ENCODE results near the gene COX6A2.
"Not testable (repeated sequence)": the region's sequence is repeated elsewhere in the genome, so short reads cannot be mapped to it uniquely, and the experiment has no call there.

Gene COX6A2

DNA sequence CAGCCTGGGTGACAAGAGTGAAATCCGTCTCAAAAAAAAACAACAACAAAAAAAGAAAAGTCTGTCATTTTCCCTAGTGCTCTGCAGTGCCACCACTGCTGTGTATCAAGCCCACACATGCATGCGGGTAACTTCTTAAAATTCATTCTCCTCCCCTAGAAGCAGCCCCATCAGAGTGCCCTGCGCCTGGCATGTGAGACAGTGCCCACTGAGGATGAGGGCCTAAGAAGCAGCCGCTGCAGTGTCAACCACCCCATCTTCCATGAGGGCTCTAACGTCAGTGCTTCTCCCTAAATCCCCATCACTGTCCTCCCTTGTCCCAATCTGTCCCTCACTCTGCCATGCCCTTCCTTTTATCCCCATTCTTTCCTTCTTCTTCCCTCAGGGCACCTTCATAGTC, 10.2 kb downstream of the COX6A2 start:
- no peak for DNase-seq (ENCODE audit: low read depth, low spot score)
- TF ChIP-seq, protein P1, sequence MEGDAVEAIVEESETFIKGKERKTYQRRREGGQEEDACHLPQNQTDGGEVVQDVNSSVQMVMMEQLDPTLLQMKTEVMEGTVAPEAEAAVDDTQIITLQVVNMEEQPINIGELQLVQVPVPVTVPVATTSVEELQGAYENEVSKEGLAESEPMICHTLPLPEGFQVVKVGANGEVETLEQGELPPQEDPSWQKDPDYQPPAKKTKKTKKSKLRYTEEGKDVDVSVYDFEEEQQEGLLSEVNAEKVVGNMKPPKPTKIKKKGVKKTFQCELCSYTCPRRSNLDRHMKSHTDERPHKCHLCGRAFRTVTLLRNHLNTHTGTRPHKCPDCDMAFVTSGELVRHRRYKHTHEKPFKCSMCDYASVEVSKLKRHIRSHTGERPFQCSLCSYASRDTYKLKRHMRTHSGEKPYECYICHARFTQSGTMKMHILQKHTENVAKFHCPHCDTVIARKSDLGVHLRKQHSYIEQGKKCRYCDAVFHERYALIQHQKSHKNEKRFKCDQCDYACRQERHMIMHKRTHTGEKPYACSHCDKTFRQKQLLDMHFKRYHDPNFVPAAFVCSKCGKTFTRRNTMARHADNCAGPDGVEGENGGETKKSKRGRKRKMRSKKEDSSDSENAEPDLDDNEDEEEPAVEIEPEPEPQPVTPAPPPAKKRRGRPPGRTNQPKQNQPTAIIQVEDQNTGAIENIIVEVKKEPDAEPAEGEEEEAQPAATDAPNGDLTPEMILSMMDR (IDR thresholded peaks at IDR 0.05; ENCODE audit: low read depth, low read length), result no peak
- in situ Hi-C loops (cut with HindIII; ENCODE audit: low sequenced_read_pairs), result no loop called here
- no peak overlapping the region for H3K4me3 ChIP-seq (ENCODE audit: low read depth, low read length)

DNA sequence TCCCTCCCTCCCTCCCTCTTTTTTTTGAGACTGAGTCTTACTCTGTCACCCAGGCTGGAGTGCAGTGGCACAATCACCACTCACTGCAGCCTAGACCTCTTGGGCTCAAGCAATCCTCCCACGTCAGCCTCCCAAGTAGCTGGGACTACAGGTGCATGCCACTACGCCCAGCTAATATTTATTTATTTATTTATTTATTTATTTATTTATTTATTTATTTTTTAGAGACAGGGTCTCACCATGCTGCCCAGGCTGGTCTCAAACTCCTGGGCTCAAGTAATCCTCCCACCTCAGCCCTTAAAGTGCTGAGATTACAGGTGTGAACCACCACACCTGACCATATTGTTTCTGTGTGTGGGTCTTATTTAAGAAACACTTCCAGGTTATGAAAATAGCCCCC, 11.1 kb downstream of the COX6A2 start:
- DNase-seq (ENCODE audit: low read depth, low spot score); H3K4me3 ChIP-seq (ENCODE audit: low read depth, low read length); in situ Hi-C loops (cut with HindIII; ENCODE audit: low sequenced_read_pairs): not testable (repeated sequence)

DNA sequence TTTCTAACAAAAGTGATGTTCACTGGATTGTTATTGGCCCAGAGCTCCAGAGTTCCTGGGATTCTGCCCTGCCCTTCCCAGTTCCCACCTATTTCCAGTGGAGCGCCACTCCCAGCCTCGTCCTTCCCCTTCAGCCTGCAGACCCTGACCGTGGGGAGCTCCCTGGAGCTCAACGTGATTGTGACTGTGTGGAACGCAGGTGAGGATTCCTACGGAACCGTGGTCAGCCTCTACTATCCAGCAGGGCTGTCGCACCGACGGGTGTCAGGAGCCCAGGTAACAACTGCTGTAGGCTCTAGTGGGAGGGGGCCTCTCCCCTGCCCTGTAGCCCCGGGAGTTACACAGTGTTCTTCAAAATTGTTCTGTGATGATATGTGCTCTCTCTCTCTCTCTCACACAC, 11.8 kb downstream of the COX6A2 start:
- no peak for DNase-seq (ENCODE audit: low read depth, low spot score)
- TF ChIP-seq, protein P1 (IDR thresholded peaks at IDR 0.05; ENCODE audit: low read depth, low read length), result no peak
- in situ Hi-C loops (cut with HindIII; ENCODE audit: low sequenced_read_pairs), result no loop called here
- H3K4me3 ChIP-seq (ENCODE audit: low read depth, low read length), result no peak overlapping the region

DNA sequence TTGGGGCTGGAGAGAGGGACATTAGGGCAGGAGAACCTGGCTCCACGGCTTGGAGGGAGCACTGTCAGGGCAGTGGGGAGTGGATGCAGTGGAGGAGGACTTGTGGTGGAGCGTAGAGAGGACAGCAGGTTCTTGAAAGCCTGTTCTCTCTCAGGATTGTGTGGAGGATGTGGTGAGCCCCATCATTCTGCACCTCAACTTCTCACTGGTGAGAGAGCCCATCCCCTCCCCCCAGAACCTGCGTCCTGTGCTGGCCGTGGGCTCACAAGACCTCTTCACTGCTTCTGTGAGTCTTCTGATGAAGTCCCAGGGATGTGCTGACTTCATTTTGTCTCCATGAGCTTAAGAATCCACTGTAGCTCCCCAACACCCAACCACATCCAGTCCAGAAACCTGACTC, 13.5 kb downstream of the COX6A2 start:
- in situ Hi-C loops (cut with HindIII; ENCODE audit: low sequenced_read_pairs), result no loop called here
- TF ChIP-seq, protein P1 (IDR thresholded peaks at IDR 0.05; ENCODE audit: low read depth, low read length), result no peak
- no peak for DNase-seq (ENCODE audit: low read depth, low spot score)
- H3K4me3 ChIP-seq (ENCODE audit: low read depth, low read length), result no peak overlapping the region

DNA sequence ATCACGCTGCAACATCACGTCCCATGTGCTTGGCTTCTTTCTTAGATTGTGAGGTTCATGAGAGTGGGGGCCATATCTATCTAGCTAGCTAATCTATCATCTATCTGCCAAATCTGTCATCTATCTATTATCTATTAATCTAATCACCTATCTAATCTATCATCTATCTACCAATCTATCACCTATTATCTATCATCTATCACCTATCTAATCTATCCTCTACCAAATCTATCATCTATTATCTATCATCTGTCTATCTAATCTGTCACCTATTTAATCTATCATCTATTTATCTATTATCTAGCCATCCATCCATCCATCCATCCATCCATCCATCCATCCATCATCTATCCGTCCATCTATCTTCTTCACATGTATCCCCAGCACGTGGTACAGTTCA, 14.2 kb downstream of the COX6A2 start:
- in situ Hi-C loops (cut with HindIII; ENCODE audit: low sequenced_read_pairs), result no loop called here

DNA sequence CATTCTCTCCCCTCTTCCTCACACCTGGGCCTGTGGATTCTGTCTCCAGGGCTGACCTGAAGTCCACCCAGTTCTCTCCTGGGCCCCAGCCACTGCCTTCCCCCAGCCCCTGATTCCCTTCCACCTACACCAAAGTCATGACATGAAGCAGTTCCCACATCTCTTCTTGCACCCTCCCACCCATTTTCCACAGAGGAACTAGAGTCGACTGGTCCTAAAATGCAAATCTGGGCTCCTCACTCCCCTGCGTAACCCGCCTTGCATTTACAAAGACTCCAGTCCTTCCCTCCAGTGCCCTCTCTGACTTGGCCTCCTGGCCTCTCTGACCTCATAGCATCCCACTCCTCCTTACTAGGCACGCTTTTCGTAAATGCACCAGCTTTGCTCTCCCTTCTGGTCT, 14.8 kb downstream of the COX6A2 start:
- no peak for DNase-seq (ENCODE audit: low read depth, low spot score)
- TF ChIP-seq, protein P1 (IDR thresholded peaks at IDR 0.05; ENCODE audit: low read depth, low read length), result no peak
- in situ Hi-C loops (cut with HindIII; ENCODE audit: low sequenced_read_pairs), result no loop called here
- no peak overlapping the region for H3K4me3 ChIP-seq (ENCODE audit: low read depth, low read length)

More for the DNA sequence above, 14.2 kb downstream of the COX6A2 start:
- no peak for DNase-seq (ENCODE audit: low read depth, low spot score)
- TF ChIP-seq, protein P1 (IDR thresholded peaks at IDR 0.05; ENCODE audit: low read depth, low read length), result no peak
- H3K4me3 ChIP-seq (ENCODE audit: low read depth, low read length), result no peak overlapping the region

DNA sequence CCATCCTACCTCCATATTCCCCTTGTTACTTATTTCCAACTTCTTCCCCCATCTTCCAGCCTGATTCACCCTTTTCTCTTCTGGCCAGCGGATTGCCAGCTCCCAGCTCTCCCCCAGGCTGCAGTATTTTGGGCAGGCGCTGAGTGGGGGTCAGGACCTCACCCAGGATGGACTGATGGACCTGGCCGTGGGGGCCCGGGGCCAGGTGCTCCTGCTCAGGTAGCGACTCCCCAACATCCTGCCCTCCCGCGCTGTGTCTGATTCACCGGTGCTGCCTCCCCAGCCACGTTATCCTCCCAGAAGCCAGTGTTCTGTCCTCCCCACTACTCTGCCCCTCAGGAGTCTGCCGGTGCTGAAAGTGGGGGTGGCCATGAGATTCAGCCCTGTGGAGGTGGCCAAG, 15.4 kb downstream of the COX6A2 start:
- in situ Hi-C loops (cut with HindIII; ENCODE audit: low sequenced_read_pairs), result no loop called here
- H3K4me3 ChIP-seq (ENCODE audit: low read depth, low read length), result no peak overlapping the region
- TF ChIP-seq, protein P1 (IDR thresholded peaks at IDR 0.05; ENCODE audit: low read depth, low read length), result no peak
- no peak for DNase-seq (ENCODE audit: low read depth, low spot score)

Data from astrocyte of the spinal cord (primary cell).